Measurements from ENCODE around the gene SYNGR4. TPM values are rescaled to one million over a fixed set of nuclear protein-coding genes. Genes with fewer than 3 reads are reported as not detected.
A peak's percentile ranks its signal among the peaks of the same experiment; 100 is the strongest.

Gene SYNGR4
- total RNA-seq, 2 donors from 2014 or later = not detected

DNA sequence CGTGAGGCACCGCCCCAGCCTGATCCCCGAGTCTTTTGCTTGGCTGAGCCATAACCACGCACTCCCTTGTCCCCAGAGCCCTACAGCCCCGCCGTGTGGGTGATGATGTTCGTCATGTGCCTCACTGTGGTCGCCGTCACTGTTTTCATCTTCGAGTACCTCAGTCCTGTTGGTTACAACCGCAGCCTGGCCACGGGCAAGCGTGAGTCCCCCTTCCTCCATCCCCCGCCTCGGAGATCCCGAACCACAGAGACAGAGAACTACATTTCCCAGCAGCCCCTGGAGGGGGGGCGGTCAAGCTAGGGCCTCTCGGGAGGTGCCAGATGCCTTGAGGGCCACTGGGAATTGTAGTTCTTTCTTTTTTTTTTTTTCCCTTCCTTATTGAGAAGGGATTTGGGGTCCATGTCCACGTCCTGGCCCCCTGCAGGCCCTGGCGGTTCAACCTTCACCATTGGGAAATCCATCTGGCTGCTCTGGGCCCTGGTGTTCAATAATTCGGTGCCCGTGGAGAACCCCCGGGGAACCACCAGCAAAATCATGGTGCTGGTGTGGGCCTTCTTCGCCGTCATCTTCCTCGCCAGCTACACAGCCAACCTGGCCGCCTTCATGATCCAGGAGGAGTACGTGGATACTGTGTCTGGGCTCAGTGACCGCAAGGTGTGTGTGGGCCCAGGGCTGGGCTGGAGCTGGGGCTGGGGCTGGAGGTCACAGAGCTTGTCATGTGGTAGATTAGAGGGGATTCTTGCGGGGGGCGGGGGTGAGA, 55.2 kb downstream of the SYNGR4 start:
- no peak overlapping the region for H3K4me3 ChIP-seq
- H3K36me3 ChIP-seq = no peaks in the 10 kb centered on the region
- no peak overlapping the region for H3K27ac ChIP-seq
- H3K9me3 ChIP-seq = no peaks in the 10 kb centered on the region
- peak; percentile 61 for DNase-seq
- intact Hi-C loops (cut with DNase I) = no loop called here
- H3K27me3 ChIP-seq = peaks cover 4% of the 10 kb centered on the region
- no peak overlapping the region for H3K9ac ChIP-seq (ENCODE audit: low read depth in 2 of 2, low read length in 2 of 2)
- no peaks in the 10 kb centered on the region for H3K4me1 ChIP-seq
- TF ChIP-seq, protein P1, sequence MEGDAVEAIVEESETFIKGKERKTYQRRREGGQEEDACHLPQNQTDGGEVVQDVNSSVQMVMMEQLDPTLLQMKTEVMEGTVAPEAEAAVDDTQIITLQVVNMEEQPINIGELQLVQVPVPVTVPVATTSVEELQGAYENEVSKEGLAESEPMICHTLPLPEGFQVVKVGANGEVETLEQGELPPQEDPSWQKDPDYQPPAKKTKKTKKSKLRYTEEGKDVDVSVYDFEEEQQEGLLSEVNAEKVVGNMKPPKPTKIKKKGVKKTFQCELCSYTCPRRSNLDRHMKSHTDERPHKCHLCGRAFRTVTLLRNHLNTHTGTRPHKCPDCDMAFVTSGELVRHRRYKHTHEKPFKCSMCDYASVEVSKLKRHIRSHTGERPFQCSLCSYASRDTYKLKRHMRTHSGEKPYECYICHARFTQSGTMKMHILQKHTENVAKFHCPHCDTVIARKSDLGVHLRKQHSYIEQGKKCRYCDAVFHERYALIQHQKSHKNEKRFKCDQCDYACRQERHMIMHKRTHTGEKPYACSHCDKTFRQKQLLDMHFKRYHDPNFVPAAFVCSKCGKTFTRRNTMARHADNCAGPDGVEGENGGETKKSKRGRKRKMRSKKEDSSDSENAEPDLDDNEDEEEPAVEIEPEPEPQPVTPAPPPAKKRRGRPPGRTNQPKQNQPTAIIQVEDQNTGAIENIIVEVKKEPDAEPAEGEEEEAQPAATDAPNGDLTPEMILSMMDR (IDR thresholded peaks at IDR 0.05) = no peak

DNA sequence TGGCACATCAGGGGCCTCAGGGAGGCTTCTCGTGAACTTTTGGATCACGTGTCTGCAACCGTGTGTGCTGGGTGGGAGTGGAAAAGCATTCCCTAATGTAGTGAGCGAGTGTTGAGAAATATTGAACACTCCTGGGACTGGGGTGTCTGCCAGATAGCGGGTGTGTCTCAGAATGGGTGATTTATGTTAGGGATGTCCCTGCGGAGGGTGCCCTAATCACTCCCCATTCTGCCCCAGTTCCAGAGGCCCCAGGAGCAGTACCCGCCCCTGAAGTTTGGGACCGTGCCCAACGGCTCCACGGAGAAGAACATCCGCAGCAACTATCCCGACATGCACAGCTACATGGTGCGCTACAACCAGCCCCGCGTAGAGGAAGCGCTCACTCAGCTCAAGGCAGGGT, 57.4 kb downstream of the SYNGR4 start:
- Histone ChIP-seq H3K36me3 (no peaks in the 10 kb centered on the region), H3K27me3 (no peaks in the 10 kb centered on the region), H3K4me1 (no peaks in the 10 kb centered on the region), H3K27ac (no peak overlapping the region), H3K9ac (ENCODE audit: low read depth in 2 of 2, low read length in 2 of 2) (no peak overlapping the region), H3K9me3 (no peaks in the 10 kb centered on the region), H3K4me3 (no peak overlapping the region)
- no peak for DNase-seq
- intact Hi-C loops (cut with DNase I) = no loop called here
- TF ChIP-seq, protein P1 (IDR thresholded peaks at IDR 0.05) = no peak

DNA sequence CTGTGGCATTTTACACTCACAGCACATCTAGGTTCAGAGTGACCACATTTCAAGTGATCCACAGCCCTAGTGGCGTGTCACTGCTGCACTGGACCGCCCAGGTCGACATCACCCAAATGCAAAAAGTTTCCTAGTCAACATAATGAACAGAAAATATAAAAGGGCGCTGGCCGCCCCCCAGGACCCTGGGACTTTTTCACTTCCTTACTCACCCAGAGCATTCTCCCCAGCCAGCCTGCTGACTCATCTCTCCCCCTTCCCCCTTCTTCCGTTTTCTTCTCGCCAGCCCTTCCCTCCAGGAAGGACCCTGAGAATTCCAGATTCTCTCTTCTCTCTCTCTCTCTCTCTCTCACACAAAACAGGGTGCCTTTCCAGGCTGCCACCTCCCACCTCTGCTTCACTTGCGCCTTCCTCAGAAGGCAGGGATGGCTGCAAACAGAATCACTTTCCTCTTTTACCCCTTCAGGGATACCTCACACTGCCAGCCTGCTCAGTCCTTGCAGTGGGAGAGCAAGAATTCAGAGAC, 60.6 kb downstream of the SYNGR4 start:
- TF ChIP-seq, protein P1 (IDR thresholded peaks at IDR 0.05) = no peak
- H3K9ac ChIP-seq (ENCODE audit: low read depth in 2 of 2, low read length in 2 of 2) = no peak overlapping the region
- H3K36me3 ChIP-seq = no peaks in the 10 kb centered on the region
- H3K27ac ChIP-seq = no peak overlapping the region
- no peak for DNase-seq
- H3K4me1 ChIP-seq = no peaks in the 10 kb centered on the region
- intact Hi-C loops (cut with DNase I) = no loop called here
- H3K9me3 ChIP-seq = no peaks in the 10 kb centered on the region
- no peaks in the 10 kb centered on the region for H3K27me3 ChIP-seq
- no peak overlapping the region for H3K4me3 ChIP-seq

Other genes with a start within 250 kb of the SYNGR4 start
- gene LIG1, start 194.0 kb upstream of the SYNGR4 start, total RNA-seq = 10 to 100 TPM; 26.4 to 75.6 TPM
- gene ZSWIM9, start 193.7 kb upstream of the SYNGR4 start, total RNA-seq = 1 to 10 TPM; 6.2 to 9.7 TPM
- 10 to 100 TPM; 17.9 to 20.3 TPM for gene CARD8, start 108.5 kb upstream of the SYNGR4 start, total RNA-seq
- gene ZNF114, start 94.3 kb upstream of the SYNGR4 start, total RNA-seq = under 1 TPM in 1 of 2 donors, not detected in 1; 0.21 TPM
- gene EMP3, start 38.8 kb upstream of the SYNGR4 start, total RNA-seq = 10 to 100 TPM; 11.6 to 29.4 TPM
- 10 to 100 TPM in 1 of 2 donors, 1 to 10 TPM in 1; 8.9 to 18.2 TPM for gene TMEM143, start 427 bp upstream of the SYNGR4 start, total RNA-seq
- gene KDELR1, start 27.2 kb downstream of the SYNGR4 start, total RNA-seq = 100 to 1,000 TPM; 233 to 249 TPM
- gene GRIN2D, start 29.3 kb downstream of the SYNGR4 start, total RNA-seq = under 1 TPM; 0.35 to 0.49 TPM
- gene GRWD1, start 81.6 kb downstream of the SYNGR4 start, total RNA-seq = 10 to 100 TPM; 17.0 to 45.8 TPM
- under 1 TPM; 0.35 to 0.99 TPM for gene KCNJ14, start 91.2 kb downstream of the SYNGR4 start, total RNA-seq
- gene CYTH2, start 105.0 kb downstream of the SYNGR4 start, total RNA-seq = 10 to 100 TPM; 55.4 to 70.2 TPM
- gene LMTK3, start 147.5 kb downstream of the SYNGR4 start, total RNA-seq = 1 to 10 TPM; 1.7 to 3.1 TPM
- 1 to 10 TPM; 1.4 to 7.7 TPM for gene SULT2B1, start 187.8 kb downstream of the SYNGR4 start, total RNA-seq
- gene SPACA4, start 242.4 kb downstream of the SYNGR4 start, total RNA-seq = under 1 TPM in 1 of 2 donors, not detected in 1; 0.27 TPM

Measured in colonic mucosa (tissue), 4 donors.